ENCODE data around the gene NLN. TPM values are rescaled to one million over a fixed set of nuclear protein-coding genes. Genes with fewer than 3 reads are reported as not detected.
"Not testable (repeated sequence)": the region's sequence is repeated elsewhere in the genome, so short reads cannot be mapped to it uniquely, and the experiment has no call there.

Gene NLN
- total RNA-seq, 1 donor from 2014 or later, result 4.7 TPM

DNA sequence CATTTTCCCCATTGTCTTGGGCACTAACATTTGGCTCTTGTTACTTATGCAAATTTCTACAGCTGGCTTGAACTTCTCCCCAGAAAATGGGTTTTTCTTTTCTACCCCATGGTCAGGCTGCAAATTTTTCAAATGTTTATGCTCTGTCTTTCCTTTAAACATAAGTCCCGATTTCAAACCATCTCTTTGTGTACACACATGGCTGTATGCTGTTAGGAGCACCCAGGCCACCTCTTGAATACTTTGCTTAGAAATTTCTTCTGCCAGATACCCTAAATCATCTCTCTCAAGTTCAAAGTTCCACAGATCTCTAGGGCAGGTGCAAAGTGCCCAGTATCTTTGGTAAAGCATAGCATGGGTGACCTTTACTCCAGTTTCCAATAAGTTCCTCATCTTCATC is 45.6 kb downstream of the NLN start:
- intact Hi-C loops (cut with DNase I), result no loop called here

DNA sequence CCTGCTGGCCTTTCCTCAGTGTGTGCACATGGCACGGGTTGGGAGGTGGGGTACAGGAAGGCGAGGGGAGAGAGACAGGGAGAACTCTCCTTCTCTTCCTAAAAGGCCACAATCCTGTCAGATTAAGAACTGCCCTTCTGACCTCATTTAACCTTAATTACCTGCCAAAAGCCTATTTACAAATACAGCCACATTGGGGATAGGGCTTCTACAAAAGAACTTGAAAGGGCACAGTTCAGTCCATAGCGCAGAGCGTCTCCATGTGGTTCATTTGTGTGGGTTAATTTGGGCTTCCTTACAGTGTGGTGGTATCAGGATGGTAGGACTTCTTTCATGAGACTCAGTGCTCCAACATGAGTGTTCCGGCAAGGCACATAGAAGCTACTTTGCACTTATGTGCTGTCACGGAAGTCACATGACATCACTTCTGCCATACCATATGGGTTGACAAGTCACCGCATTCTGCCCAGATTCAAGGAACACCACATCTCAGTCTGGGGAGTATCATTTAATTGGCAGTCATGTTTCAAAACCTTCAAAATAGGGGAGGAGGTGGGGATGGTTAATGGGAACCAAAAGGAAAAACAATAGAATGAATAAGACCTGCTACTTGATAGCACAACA is 46.8 kb downstream of the NLN start:
- TF ChIP-seq, protein P1, sequence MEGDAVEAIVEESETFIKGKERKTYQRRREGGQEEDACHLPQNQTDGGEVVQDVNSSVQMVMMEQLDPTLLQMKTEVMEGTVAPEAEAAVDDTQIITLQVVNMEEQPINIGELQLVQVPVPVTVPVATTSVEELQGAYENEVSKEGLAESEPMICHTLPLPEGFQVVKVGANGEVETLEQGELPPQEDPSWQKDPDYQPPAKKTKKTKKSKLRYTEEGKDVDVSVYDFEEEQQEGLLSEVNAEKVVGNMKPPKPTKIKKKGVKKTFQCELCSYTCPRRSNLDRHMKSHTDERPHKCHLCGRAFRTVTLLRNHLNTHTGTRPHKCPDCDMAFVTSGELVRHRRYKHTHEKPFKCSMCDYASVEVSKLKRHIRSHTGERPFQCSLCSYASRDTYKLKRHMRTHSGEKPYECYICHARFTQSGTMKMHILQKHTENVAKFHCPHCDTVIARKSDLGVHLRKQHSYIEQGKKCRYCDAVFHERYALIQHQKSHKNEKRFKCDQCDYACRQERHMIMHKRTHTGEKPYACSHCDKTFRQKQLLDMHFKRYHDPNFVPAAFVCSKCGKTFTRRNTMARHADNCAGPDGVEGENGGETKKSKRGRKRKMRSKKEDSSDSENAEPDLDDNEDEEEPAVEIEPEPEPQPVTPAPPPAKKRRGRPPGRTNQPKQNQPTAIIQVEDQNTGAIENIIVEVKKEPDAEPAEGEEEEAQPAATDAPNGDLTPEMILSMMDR (IDR thresholded peaks at IDR 0.05), result no peak
- Histone ChIP-seq H3K4me3 (no peak overlapping the region), H3K9me3 (no peaks in the 10 kb centered on the region), H3K27me3 (no peaks in the 10 kb centered on the region), H3K4me1 (no peaks in the 10 kb centered on the region), H3K27ac (no peak overlapping the region), H3K36me3 (no peaks in the 10 kb centered on the region)
- intact Hi-C loops (cut with DNase I), result no loop called here
- DNase-seq (ENCODE audit: low spot score in 2 of 2), result no peak

More for the DNA sequence above, 45.6 kb downstream of the NLN start:
- Histone ChIP-seq H3K4me1 (no peaks in the 10 kb centered on the region), H3K27me3 (no peaks in the 10 kb centered on the region), H3K4me3 (no peak overlapping the region), H3K9me3 (no peaks in the 10 kb centered on the region), H3K36me3 (no peaks in the 10 kb centered on the region), H3K27ac (no peak overlapping the region)
- DNase-seq (ENCODE audit: low spot score in 2 of 2), result no peak
- TF ChIP-seq, protein P1 (IDR thresholded peaks at IDR 0.05), result no peak

DNA sequence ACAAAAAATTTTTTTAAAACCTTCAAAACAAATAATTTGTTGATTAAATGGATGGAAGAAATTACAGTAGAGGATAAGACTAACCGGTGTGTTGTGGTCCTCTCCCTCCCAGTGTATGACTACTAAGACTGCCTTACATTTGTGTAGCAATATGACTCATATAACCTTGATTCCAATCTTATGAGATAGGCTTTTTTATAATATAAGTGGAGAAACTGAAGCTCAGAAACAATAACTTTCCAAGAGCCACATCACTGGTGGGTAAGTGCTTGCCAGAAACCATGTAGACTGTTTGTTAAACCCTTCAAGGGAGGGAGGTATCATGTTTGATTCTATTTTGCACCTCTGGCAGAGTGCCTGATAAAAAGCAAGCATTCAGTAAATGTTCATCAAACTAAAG is 47.5 kb downstream of the NLN start:
- no peak for DNase-seq (ENCODE audit: low spot score in 2 of 2)
- H3K27ac ChIP-seq, result no peak overlapping the region
- TF ChIP-seq, protein P1 (IDR thresholded peaks at IDR 0.05), result no peak

DNA sequence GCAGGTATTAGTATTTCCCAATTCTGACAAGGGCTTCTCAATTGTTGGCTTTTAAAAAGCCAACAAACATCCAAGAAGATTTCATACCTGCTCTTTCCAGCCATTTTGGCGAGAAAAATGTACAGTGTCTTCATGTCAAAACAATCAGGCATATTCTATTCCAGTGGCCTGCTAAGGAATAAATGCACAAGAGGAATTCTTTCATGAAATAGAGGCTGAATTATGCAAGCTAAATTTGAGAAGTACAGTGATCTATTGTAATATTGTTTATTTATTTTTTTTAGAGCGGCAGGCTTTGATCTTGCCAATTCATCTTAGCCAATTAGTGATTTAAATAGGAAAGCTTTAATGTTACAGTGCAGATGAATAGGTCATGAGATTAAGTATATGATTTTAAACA is 49.3 kb downstream of the NLN start:
- H3K27ac ChIP-seq, result no peak overlapping the region
- H3K4me1 ChIP-seq, result no peaks in the 10 kb centered on the region
- no peaks in the 10 kb centered on the region for H3K27me3 ChIP-seq
- no peaks in the 10 kb centered on the region for H3K9me3 ChIP-seq
- no peaks in the 10 kb centered on the region for H3K36me3 ChIP-seq
- no peak overlapping the region for H3K4me3 ChIP-seq
- TF ChIP-seq, protein P1 (IDR thresholded peaks at IDR 0.05), result no peak
- DNase-seq (ENCODE audit: low spot score in 2 of 2), result no peak
- intact Hi-C loops (cut with DNase I), result no loop called here

More for the DNA sequence above, 47.5 kb downstream of the NLN start:
- Histone ChIP-seq H3K4me3 (no peak overlapping the region), H3K4me1 (no peaks in the 10 kb centered on the region), H3K27me3 (no peaks in the 10 kb centered on the region), H3K36me3 (no peaks in the 10 kb centered on the region), H3K9me3 (no peaks in the 10 kb centered on the region)
- intact Hi-C loops (cut with DNase I), result no loop called here

DNA sequence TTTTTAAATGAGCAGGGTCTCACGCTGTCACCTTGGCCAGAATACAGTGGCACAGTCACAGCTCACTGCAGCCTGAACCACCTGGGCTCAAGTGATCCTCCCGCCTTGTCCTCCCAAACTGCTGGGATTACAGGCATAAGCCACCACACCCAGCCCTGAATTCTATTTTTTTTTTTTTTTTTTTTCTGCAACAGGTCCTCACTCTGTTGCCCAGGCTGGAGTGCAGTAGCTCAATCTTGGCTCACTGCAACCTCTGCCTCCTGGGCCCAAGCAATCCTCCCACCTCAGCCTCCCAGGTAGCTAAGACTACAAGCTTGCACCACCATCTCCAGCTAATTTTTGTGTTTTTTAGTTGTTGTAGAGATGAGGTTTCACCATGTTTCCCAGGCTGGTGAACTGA is 51.0 kb downstream of the NLN start:
- H3K27me3 ChIP-seq; H3K4me1 ChIP-seq; H3K9me3 ChIP-seq; H3K27ac ChIP-seq; DNase-seq (ENCODE audit: low spot score in 2 of 2); H3K36me3 ChIP-seq; intact Hi-C loops (cut with DNase I); H3K4me3 ChIP-seq: not testable (repeated sequence)

DNA sequence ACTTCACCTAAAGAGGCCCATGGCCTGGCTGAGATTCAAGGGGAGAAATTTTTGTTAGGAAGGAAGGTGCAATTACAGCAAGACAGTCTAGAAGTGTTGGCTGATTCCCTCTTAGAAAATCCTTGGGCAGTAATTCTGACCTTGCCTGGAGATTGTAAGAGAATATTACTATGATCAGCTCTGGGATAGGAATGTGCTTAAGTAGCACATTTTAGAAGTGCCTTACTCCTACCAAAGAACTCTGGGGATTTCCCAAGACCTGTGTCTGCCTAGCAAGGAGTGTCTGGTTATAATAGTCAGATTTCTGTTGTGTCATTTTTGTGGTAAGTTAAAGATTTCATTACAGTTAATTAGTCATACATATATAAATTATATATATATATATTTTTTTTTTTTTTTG is 52.3 kb downstream of the NLN start:
- no peaks in the 10 kb centered on the region for H3K4me1 ChIP-seq
- TF ChIP-seq, protein P1 (IDR thresholded peaks at IDR 0.05), result no peak
- H3K9me3 ChIP-seq, result no peaks in the 10 kb centered on the region
- no peak overlapping the region for H3K4me3 ChIP-seq
- H3K27me3 ChIP-seq, result no peaks in the 10 kb centered on the region
- DNase-seq (ENCODE audit: low spot score in 2 of 2), result no peak
- H3K36me3 ChIP-seq, result no peaks in the 10 kb centered on the region
- intact Hi-C loops (cut with DNase I), result no loop called here
- H3K27ac ChIP-seq, result no peak overlapping the region
